GM21825 (cell line): ENCODE data around the gene PINLYP.
"Not testable (repeated sequence)": the region's sequence is repeated elsewhere in the genome, so short reads cannot be mapped to it uniquely, and the experiment has no call there.

Experiments used
- ATAC-seq: cut with Tn5 transposase; IDR thresholded peaks from one replicate; pipeline ENCODE4 v1.9.1; 2021; ENCODE audit warnings: mild to moderate bottlenecking, moderate library complexity; ENCODE audit not compliant: unreplicated experiment

PINLYP gene

DNA sequence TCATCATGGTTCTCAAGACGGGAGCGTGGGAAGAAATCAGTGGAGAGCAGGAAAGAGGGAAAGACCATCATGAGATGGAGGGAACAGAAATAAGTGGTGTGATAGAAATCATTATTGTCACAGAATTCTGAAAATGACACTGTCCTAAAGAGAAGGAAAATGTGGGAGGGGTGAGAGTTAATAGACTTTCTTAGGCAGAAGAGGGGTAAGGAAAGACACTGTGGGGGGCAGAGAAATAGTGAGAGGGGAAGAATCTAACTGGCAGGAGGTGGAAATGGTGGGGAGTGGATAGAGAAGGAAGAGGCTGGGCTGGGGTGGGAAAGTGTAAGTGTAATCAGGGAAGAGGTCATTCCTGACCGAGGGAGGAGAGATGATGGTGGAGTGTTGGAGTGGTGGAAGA is 3.2 kb downstream of the PINLYP start:
- no peak for ATAC-seq

DNA sequence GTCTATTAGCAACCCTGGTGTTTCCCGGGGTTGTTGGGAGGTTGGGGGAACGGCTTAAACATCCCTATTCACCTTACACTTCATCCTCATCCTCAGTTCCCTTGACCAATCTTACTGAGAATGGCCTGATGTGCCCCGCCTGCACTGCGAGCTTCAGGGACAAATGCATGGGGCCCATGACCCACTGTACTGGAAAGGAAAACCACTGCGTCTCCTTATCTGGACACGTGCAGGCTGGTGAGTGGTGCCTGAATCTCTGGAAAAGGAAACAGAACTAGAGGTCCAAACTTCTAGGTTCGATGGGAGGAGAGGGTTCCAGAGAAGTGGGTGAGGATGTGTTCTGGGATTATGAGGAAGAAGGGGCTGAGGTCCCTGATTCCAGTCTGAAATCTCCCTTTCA is 5.9 kb downstream of the PINLYP start:
- no peak for ATAC-seq

DNA sequence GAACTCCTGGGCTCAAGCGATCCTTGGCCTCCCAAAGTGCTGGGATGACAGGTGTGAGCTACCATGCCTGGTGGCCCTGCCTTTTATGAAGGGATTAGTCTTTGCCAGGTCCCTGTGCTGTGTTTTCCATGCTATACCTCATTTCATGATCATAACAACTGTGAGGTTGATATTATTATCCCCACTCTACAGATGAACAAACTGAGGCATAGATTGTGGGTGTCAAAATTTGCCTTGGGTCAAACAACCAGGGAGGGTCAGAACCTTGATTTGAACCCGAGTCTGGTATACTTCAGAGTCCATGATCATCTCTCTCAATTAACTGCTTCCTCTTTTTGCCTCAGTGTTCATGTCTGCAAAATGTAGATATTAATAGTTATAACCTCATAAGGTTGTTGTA is 6.9 kb downstream of the PINLYP start:
- no peak for ATAC-seq

DNA sequence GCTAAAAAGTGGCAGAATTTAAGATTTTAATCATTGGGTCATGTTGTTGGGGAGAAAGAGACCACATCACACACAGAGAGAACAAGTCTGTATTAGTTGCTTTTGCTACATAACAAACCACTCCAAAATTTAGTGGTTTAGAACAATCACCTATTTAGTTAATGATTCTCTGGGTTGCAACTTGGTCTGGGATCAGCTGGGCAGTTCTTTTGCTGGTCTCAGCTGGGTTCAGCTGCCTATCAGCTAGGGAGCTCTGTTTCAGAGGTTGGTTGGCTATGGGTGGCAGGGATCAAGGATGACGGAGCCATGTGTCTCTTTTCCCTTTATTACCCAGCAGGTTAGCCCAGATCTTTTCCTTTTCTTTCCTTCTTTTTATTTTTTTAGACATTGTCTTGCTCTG is 8.9 kb downstream of the PINLYP start:
- no peak for ATAC-seq

DNA sequence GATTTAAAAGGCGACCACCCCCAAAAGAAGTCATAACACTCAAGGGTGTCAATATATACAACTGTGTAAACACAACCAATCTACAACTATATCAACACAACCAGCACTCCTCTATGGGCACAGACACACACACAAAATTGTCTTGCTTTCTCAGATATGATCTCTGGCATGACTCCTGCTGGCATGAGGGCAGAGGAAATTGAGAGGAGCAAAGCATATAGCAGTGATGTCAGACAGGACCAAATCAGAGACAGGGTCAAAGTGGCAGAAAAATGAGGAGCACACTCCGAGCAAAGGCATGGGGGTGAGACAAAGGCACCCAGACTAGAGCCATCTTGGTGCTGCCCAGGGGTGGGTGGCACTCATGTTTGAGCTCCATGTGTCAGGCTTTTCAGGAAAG is 10.7 kb downstream of the PINLYP start:
- no peak for ATAC-seq

DNA sequence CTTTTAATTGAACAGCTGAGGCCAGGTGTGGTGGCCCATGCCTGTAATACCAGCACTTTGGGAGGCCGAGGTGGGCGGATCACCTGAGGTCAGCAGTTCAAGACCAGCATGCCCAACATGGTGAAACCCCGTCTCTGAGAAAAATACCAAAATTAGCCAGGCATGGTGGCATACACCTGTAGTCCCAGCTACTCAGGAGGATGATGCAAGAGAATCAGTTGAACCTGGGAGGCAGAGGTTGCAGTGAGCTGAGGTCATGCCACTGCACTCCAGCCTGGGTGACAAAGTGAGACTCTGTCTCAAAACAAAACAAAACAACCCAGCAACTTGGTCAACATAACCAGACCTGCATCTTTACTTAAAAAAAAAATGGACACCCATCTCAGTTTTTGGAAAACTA is 11.4 kb downstream of the PINLYP start:
- not testable (repeated sequence) for ATAC-seq

DNA sequence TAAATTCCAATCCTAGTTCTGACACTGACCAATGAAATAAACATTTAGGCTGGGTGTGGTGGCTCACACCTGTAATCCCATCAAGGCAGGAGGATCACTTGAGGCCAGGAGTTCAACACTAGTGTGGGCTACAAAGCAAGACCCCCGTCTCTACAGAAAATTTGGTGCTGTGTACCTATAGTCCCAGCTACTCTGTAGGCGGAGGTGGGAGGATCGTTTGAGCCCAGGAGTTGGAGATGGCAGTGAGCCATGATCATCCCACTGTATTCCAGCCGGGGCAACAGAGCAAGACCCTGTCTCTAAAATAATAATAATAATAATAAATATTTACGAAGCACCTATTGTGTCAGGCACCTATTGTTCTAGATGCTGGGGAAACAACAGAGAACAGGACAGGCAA is 13.7 kb downstream of the PINLYP start:
- no peak for ATAC-seq

DNA sequence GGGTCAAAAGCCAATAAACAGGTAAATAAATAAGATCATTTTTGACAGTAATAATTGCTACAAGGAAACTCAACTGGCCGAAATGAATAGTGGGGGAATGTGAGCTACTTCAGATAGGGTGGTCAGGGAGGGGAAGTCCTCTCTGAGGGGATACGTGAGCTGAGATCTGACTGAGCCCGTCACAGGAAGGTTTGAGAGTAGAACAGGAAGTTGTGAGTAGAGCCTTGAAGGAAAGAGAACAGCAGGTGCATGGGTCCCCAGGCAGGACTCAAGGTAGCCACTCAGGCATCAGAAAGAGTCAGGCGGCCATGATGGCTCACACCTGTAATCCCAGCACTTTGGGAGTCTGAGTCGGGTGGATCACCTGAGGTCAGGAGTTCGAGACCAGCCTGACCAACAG is 14.1 kb downstream of the PINLYP start:
- no peak for ATAC-seq

DNA sequence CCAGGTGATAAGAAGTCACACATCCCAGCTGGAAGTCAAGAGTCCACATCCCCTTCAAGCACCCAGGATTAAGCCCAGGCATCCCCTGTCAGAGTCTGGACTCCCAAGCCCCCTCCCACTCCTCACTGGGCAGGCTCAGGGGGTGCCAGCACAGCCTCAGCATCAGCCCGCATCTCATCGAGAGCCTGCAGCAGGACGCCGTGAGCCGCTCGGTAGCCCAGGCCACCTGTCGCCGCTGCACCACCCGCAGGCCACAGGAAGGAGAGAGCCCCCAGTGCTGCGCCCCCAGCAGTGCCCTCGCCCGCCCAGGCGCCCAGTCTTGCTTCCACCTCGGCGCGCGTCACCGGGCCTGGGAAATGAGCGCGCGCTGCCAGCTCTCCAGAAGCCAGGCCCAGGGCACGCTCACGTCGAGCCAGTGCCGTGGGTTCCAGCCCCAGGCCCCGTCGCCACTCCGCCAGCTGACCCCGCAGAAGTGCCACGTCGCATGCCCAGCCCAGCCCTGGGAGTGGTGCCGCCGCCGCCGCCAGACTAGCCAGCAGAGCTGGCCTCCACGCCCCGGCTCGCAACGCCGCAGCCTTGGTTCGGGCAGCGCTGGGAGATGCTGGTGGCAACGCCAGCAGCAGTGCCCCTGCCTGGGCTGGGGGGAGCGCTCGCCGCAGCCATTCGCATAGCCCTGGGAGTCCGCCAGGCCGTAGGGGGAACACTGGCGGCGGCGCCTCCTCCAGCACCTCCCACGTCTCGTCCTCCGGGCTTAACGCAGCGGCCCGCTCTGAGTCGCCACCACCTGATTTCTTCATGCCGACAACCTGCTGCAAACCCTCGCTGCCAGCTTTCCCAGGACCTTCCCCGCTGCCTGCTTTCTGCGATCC is 16.5 kb downstream of the PINLYP start:
- no peak for ATAC-seq

DNA sequence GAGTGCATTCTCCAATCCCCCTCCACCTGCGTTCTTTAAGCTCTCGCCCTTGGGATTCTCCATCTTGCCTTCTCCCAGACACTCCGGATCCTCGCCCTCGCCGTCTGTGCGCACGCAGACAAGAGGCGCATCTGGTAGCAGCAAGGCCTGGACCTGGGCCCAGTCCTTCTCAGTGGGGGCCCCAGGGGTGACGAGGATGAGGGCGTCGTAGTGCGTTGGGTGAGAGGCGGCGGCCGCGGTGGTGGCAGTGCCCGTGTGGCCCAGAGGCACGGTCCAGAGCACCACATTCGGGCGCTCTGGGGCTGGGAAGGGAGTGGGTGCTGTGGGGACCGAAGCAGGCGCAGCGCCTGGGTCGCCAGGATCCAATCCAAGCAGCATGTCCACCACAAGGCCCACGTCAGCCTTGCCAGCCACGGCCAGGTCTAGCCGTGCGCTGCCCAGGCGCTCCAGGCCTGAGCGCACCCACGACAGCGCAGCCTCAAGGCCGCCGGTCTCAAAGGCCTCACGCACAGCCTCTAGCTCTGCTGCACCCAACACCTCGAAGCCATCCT is 17.3 kb downstream of the PINLYP start:
- no peak for ATAC-seq

DNA sequence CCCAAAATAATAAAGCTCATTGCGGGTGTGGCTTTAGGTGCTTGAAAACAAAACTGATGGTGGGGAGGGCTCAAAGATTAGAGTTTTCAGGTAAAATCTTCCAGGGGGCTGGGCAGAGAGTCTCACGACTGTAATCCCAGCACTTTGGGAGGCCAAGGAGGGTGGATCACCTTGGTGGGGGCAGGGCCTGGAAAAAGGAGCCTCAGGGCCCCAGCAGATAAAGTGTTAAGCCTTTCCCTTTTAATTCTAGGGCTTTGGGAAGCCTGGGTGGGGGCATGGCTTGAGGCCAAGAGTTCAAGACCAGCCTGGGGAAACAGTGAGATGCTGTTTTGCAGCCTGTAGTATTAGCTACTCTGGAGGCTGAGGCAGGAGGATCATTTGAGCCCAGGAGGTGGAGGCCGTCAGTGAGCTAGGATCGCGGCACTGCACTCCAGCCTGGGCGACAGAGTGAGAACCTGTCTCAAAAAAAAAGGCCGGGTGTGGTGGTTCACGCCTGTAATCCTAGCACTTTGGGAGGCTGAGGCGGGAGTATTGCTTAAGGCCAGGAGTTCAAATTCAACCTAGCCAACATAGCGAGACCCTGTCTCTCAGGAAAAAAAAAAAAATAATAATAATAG is 18.6 kb downstream of the PINLYP start:
- ATAC-seq, result no peak

DNA sequence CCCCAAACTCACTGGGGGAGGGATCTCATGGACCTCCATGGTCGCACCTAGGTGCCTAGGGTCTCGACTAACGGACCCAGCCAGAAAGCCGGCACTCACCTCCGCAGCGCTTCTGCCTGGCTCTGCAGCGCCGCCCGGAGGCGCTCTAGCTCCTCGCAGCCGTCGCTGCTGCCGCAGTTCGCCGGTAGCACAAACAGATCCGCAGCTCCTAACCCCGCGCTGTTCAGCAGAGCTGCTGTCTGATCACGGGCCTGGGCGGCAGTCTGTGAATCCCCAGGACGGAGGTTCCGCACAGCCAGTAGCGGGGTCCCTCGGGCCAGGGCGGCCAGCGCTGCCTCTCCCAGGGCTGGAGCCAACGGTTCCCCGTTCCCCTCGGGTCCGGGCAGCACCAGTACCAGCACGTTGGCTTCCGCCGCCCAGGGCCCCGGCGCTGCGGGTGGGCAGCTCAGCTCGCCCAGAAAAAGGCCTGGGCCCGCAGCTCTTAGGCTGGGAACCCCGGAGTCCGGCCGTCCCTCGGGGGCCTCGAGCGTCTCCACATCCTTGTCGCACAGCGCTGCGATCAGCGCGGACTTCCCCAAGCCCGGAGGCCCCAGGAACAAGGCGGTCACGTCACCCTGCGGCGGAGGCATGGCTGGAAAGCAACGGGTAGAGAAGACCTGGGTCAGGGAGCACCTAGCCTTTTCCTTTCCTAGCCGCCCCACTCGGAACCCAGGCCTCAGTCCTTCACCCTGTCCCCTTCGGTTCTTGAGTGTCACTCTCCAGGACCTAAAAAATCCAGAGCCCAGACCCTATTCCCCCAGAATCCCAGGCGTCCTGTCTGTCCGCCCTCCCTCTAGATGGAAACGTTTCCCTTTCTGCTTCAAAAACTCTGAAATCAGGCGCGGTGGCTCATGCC is 19.4 kb downstream of the PINLYP start:
- ATAC-seq, result peak; percentile 17

DNA sequence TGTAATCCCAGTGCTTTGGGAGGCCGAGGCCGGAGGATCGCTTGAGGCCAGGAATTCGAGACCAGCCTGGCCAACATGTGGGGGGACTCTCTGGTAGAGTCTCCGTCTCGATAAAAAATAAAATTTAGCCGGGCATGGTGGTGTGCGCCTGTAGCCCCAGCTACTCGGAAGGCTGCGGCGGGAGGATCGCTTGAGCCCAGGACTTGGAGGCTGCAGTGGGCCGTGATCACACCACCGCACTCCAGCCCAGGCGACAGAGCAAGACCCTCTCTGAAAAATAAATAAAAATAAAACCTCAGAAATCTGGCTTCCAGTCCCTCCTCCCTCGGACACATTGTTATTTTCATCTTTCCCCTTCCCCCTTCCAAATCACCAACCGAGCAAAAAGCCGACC is 20.0 kb downstream of the PINLYP start:
- ATAC-seq, result peak; percentile 2

DNA sequence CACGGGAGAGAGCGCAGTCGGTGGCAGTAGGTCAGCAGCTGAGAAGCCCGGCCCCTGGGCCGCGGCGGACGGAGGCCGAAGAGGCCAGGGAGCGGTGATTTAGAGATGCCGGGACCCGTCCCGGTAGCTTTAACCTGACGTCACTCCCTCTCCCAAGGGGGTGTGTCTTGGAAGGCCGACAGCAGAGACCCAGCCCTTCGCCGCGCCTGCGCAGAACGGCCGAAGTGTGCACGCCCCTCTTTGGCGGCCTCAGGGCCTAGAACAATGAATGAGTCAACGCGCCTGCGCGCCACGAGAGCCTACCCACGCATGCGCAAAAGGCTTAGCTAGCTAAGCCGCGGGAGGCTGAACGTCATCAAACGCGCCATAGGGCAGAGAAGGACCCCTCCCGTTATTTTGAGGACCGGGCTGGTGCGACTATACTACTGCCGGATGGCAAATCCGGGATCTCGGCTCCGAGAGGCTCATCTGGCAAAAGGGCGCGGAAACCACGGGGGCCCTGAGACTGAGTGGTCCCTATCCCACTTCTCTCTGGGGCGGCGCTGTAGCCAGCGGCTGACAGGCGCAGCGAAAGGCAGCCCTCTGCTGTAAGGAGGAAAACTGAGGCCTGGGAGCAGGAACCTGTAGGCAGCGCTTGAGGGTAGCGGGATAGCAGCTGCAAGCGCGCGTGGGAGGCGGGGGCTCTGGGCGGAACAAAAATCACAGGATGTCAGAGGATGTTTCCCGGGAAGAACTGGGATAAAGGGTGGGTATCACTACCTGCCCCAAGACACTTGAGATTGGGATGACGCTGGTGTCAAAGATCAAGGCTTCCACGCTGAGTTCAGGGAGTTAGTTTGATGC is 20.6 kb downstream of the PINLYP start, which contains the start of the genes IRGQ and ZNF576:
IRGQ (minus strand) TSS at position 136 of the 843 bp plus-strand sequence. CDS start 796 bp downstream, outside the sequence.
ZNF576 (plus strand) TSS at position 597 of the 843 bp plus-strand sequence. CDS start 514 bp downstream, outside the sequence.
- ATAC-seq, result peak; percentile 74

DNA sequence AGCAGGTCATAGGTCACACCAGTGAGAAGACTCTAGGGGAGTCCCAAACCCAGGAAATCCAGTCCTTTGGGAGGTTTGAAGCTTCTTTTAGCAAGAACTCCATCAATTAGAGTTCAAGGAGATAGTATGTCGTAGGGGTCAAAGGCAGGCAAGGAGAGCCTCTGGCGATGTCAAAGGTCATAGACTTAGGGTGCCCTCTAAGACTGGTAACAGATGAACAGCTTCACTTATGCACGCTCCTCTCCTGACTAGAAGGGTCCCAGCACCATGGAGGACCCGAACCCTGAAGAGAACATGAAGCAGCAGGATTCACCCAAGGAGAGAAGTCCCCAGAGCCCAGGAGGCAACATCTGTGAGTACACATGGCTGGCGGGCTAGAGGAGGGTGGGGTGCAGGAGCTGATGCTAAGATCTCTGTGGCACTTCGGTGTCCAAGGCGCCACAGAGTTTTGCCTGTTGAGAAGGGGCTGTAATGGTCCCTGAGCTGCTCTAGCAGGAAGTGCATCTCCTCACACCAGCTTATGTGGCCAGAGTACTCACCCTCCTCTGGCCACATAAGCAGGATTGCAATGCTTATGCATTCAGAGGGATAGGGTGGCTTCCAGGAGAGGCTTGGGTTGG is 21.4 kb downstream of the PINLYP start:
- no peak for ATAC-seq

DNA sequence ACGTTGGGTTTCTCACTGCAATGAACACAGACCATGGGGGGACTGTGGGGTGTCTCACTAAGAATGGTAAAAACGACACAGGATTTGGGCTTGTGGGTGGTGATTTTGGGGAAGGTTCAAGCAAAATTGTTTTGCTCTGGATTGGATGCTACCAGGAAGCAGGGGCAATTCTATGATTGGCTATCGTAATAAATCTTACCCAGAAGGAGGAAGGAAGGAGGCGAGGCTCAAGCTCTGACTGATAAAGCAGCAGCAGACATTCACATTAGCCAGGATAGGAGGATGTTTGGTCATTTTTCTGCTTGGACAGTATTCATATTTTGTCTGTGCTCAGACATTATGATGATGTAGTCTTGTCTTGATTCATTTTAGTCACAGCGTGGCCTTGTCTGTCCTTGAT is 22.3 kb downstream of the PINLYP start:
- ATAC-seq, result no peak

DNA sequence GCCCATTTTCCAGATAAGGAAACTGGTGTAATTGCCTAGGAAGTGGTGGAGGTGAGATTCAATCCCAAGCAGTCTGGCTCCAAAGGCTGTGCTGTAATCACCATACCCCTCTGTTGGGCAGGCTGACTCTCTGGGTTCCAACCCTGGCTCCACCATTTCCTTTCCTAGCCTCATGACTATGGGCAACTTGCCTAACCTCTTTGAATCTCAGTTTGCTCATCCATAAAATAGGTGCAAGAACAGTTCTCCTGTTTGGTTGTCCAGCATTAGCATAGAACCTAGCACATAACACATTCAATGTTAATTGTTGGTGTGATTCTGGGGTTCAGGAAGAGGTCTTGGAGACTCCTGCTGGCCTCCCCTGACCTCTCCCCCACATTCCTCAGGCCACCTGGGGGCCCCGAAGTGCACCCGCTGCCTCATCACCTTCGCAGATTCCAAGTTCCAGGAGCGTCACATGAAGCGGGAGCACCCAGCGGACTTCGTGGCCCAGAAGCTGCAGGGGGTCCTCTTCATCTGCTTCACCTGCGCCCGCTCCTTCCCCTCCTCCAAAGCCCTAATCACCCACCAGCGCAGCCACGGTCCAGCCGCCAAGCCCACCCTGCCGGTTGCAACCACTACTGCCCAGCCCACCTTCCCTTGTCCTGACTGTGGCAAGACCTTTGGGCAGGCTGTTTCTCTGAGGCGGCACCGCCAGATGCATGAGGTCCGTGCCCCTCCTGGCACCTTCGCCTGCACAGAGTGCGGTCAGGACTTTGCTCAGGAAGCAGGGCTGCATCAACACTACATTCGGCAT is 23.0 kb downstream of the PINLYP start:
- no peak for ATAC-seq

DNA sequence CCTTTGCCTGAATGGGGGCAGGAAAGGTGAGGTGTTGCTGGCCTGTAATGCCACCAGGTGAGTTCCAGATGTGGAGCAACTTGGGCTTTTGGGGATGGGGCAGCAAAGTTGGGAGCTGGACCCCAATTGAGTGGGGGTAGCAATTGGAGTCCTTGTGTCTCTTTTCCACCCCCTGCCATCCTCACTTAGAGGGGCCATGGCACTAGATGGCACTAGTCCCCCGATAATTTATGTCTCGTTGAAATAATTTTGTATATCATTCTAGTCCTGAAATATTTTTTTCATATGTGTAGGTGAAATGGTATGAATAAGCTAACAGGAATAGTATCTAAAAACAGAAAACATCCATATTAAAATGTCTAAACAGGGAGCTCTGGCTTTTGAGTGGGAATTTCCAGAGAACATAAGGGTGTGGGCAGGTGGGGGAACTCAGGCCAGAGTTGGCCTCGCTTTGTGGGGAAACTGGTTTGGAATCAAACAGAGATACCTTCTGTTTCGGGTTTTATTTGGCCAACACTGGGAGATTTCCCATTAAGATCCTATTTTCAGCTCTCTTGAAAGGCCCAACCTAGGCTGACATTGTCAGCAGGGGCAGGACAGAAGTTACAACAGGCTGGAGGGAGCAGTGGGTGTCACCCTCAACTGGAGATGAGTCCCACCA is 24.2 kb downstream of the PINLYP start:
- ATAC-seq, result no peak
